HL-60/S4 treated with retinoic acid at 250 ng/mL for 4 days and 3 days (cell line): ENCODE results near the gene CRELD1.
"Not testable (repeated sequence)": the region's sequence is repeated elsewhere in the genome, so short reads cannot be mapped to it uniquely, and the experiment has no call there.

Source experiments
- in situ Hi-C: fragments of 300-500 bp; cut with MboI; formaldehyde crosslinking; loops from 2 replicates; pipeline ENCODE4 v1.7.0; 2022; ENCODE audit warnings: low sequenced_read_pairs

The CRELD1 gene, protein sequence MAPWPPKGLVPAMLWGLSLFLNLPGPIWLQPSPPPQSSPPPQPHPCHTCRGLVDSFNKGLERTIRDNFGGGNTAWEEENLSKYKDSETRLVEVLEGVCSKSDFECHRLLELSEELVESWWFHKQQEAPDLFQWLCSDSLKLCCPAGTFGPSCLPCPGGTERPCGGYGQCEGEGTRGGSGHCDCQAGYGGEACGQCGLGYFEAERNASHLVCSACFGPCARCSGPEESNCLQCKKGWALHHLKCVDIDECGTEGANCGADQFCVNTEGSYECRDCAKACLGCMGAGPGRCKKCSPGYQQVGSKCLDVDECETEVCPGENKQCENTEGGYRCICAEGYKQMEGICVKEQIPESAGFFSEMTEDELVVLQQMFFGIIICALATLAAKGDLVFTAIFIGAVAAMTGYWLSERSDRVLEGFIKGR

DNA sequence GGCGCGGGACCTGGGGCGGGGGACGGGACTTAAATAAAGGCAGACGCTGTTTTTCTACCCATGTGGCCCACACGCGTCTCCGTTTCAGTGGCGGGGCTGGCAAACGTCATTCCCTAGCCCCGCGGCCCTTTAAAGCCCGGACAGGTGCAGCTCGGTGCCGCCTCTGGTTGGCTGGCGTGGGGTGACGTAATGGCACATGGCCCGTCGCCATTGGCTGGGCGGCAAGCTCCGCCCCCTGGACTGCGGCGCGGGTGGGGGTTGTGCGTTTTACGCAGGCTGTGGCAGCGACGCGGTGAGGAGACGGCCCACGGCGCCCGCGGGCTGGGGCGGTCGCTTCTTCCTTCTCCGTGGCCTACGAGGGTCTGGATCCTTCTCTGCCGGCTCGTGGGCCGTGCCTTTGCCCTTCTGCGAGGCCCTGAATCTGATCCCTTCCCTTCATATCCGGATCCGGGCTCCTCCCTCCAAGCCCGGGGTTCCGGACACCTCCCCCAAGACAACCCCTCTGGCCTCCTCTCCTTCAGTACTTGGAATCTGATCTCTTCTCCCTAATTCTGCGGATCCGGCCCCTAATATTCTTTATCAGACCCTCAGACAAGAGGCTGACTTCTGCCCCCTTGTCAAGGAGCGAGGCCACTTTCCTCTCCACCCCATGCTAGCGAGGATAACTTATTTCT, at the start of gene CRELD1:
Gene CRELD1, plus strand, starts transcription at position 274 of the 674 bp plus-strand sequence. CDS start 605 bp downstream, outside the sequence.
- in situ Hi-C loops: no loop called here

DNA sequence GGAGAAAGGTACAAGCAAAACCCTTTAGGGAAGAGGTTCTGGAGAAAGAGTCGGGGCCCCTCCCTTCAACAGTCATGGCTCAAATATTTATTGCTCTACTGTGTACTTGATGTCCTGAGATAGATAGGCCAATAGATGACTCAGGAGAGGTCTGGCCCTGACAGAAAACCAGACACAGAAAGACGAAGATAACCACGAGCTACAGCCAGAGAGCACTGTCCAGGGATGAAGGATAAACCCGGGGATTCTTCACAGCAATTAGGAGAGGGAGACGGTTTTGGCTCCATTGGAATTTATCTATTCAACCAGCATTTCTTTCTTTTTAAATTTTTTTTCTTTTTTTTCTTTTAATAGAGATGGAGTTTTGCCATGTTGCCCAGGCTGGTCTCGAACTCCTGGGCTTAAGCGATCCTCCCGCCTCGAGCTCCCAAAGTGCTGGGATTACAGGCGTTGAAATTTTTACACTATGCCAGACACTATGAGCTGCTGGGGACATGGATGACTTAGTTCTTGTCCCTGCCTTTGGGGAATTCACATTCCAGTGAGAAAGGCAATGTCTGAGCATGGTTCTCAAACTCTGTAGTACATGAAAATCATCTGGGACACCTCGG, 49.0 kb upstream of the CRELD1 start:
- in situ Hi-C loops: no loop called here

DNA sequence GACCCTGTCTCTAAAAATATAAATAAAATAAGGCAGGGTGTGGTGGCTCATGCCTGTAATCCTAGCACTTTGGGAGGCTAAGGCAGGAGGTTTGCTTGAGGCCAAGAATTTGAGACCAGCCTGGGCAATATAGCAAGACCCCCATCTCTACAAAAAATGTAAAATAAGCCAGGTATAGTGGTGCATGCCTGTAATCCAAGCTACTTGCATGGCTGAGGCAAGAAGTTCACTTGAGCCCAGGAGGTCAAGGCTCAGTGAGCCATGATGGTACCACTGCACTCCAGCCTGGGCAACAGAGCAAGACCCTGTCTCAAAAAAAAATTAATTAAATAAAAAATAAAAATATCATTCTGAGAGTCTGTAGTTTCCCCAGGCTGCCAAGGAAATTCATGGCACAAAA, 47.3 kb upstream of the CRELD1 start:
- in situ Hi-C loops: no loop called here

DNA sequence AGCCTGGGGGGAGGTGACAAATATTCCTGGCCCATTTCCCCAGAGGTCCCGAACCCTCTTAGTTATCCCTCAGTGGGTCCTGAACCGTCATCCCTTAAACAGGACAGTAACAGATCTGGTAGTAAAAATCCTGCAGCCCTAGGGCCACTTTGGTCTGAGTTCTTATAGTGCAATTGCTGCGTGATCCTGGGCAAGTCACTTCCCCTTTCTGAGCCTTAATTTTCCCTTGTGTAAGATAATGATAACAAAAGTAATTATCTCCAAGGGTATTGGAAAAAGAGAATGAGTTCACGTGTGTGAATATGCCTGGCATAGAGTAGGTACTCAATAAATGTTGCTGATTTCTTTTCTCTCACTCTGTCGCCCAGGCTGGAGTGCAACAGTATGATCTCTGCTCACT, 46.2 kb upstream of the CRELD1 start:
- in situ Hi-C loops: no loop called here

DNA sequence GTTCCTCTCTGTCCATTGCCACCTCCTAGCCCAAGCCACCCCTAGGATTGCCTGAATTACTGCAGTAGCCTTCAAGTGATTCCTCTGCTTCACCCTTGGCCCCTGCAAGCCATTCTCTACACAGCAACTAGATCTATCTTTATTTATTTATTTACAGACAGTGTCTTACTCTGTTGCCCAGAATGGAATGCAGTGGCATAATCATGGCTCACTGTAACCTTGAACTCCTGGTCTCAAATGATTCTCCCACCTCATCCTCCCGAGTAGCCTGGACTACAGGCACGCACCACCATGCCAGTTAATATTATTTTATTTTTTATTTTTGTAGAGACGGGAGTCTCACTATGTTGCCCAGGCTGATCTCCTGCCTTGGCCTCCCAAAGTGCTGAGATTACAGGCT, 45.1 kb upstream of the CRELD1 start:
- in situ Hi-C loops: no loop called here

DNA sequence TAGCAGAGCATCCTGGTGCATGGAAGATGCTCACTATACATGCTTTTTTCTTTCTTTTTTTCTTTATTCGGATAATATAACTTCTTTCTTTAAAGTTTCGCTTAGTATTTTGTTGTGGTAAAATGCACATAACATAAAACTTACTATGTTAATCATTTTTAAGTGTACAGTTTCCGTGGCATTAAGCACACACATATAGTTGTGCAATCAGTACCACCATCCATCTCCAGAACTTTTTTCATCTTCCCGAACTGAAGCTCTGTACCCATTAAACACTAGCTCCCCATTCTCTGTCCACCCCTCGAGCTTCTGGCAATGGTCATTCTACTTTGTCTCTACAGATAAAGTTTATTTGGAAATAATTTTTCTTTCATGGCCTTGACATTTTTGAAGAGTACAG, 44.2 kb upstream of the CRELD1 start:
- in situ Hi-C loops: no loop called here

DNA sequence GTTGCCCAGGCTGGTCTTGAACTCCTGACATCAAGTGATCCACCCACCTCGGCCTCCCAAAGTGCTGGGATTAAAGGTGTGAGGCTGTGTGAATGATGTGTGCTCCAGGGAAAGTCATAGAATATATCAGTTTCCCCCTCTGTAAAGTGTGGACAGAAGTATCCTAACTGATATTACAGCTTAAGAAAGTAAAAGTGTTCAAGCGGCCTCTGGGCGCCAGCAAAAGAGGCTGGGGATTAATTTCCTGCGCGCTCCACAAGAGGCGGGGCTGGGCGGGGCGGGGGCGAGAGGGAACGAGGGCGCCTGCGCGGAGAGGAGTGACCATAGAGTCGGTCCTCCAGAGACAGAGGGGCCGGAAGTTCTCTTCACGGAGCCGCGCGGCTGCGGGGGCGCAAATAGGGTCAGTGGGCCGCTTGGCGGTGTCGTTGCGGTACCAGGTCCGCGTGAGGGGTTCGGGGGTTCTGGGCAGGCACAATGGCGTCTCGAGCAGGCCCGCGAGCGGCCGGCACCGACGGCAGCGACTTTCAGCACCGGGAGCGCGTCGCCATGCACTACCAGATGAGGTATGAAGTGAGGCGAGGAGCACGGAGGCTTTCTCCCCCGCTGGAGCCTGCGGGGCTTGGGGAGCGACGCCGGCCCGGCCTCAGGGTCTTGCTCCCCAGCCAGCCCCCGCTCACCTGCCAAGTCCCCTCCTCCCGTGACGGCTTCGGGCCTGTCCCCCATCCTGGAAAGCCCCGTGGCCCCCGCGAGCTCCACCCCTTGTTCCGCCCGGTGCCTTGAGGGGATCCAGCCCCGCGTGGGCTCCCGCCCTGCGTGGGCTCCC, 43.2 kb upstream of the CRELD1 start, which contains the start of gene JAGN1:
Gene JAGN1, plus strand, starts transcription at position 362 of the 823 bp plus-strand sequence. Its CDS starts 113 bp downstream, at position 475.
- in situ Hi-C loops: no loop called here

DNA sequence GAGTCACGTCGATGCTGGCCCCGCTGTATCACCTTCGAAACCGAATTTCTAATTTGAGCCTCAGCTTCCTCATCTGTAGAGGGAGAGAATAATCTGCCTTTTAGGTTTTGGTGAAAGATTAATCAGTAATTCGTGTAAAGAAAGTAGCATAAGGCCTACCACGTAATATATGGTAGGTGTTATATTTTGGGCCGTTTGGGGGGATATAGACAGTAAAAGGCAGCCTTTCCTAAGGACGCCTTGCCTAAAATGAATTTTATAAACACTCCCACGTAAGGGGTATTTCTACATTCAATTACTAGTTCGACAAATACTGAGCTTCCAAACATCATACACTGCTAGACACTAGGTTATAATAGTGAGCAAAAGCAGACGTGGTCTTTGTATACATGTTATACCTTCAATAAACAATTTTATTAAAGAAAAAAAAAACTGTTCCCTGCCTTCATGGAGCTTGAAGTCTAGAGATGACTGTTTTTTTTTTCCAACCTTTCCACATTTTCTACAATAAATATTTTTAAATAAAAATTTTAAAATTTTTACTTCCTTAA, 42.5 kb upstream of the CRELD1 start:
- in situ Hi-C loops: no loop called here

DNA sequence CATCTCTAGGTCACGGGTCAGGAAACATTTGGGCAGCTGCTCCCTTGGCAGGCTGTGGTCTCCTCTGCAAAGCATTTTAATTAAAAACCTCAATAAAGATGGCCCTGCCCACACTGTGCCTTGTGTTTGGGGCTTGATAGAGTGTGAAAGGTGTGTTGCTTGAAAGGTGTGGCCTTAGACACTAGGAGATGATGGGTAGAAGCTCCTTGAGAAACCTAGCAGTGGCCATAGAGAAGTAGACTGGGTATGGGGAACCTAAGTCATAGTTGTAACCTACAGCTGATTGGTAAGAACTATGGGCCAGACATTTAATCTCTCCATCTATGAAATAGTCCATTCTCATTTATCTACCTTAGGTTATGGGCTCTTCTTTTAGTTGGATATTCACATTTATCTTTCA, 39.9 kb upstream of the CRELD1 start:
- in situ Hi-C loops: no loop called here

DNA sequence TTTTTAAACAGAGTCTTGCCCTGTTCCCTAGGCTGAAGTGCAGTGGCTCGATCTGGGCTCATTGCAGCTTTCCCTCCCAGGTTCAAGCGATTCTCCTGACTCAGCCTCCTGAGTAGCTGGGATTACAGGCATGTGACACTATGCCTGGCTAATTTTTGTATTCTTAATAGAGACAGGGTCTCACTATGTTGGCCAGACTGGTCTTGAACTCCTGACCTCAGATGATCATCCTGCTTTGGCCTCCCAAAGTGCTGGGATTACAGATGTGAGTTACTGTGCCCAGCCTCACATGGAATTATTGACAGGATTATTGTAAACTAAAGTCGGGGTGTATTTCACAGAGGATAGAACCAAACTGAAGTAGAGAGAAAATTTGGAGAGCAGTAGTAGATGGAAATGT, 37.9 kb upstream of the CRELD1 start:
- in situ Hi-C loops: not testable (repeated sequence)

DNA sequence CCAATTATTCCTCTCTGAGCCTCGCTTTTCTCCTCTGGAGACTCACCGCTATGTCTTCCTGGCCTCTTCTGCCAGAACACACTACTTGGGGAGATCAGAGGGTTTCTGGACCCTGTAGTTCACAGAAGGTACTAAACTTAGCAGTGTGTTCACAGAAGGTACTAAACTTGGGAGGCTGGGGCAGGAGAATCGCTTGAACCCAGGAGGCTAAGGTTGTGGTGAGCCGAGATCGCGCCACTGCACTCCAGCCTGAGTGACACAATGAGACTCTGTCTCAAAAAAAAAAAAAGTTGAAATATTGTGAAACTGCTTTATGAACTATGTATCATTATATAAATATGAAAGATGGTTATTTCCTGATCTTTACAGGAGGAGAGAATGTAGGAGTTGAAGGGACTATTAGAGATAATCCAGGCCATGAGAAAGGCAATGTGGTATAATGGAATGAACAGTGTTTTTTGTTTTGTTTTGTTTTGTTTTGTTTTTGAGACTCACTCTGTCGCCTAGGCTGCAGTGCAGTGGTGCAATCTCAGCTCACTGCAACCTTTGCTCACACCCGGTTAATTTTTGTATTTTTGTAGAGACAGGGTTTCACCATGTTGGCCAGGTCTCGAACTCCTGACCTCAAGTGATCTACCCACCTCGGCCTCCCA, 36.8 kb upstream of the CRELD1 start:
- in situ Hi-C loops: not testable (repeated sequence)

DNA sequence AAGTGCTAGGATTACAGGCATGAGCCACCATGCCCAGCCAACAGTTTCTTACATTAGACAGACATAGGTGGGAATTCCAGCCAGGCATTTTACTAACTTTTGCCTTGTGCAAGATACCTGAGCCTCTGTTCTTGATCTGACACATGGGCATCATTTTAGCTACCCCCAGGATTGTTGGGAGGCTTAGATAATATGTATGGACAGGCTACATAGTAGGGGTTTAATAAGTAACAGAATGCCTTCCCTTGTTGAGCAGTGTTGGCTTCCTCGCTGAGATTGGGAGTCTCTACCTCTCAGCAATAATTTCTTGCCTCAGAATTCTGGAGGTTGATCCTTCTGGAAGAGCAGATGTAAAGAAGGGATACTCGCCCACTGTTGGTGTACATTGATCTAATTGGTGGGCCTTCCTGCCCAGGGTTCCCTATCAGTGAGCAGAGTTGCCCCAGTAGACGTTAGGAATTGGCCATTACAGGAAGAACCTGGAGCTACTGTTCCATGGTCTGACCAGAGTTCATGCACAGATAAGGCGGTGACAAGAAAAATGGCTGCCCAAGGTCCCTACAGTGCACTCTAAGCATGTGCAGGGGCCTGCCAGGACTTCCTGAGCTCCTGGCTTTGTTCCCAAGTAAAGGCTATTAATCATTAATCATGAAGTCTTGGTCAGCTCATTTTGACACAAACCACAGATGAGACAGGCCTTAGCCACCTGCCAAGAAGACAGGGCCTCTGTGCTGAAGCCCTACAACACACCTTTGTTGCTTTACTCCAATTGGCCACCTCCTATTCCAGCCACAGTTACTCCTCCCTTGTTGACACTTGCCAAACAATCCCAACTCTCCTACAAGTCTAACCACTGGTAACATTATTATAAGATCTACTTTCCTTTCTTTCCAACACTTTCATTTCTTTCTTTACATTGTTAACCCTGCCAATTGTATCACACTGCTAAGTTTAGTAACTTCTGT, 35.9 kb upstream of the CRELD1 start:
- in situ Hi-C loops: no loop called here

DNA sequence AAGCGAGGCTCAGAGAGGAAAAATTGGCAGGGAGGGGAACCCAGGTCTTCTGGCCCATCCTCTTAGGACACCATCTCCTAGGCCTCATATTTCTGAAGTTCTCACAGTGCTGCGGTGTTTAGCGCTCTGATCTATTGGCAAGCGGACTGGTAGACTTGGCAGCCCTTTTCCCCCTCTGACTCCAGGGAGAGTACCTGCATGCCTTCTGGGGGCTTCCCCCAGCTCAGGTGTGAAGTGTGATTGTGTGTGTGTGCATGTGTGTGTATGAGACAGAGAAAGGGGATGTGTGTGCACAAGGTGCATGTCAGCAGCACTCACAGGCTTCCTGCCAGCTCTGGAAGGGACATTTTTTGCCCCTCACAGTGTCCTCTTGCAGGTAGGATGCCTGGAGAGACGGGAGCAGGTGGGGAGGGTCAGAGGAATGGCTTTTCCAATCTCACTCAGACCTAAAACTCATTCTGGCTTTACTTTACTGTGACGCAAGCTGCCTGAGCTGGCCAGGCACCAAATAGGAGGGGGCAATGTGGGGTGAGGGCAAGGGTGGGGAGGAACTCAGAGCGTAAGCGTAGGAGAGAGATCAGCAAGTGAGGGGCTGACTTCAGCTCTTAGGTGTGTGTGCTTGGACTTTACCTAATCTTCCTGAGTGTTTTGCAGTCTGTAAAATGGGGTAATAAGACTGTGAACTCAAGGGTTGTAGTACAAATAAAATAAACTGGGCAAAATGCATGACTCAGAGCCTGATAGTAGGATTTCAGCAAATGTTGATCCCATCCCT, 35.0 kb upstream of the CRELD1 start:
- in situ Hi-C loops: no loop called here

DNA sequence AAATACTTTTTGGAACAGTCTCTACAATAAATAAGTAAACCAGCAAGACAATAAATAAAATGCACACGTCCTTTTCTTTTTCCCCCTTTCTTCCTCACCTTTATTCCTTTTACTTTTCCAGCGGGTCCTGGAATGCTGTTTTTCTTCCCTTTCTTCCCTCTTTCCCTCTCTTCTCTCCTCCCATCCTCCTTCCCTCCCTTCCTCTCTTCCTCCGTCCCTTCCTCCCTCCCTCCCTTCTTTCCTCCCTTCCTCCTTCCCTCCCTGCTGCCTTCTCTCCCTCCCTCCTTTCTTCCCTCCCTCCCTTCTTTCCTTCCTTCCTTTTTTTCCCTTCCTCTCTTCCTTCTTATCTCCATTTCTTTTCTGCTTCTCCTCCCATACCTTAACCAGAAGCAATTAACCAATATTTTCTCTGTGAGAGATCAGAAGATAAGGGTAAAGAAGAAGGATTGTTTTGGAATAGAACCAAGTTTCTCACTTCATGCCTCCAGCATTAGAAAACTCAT, 34.3 kb upstream of the CRELD1 start:
- in situ Hi-C loops: no loop called here

DNA sequence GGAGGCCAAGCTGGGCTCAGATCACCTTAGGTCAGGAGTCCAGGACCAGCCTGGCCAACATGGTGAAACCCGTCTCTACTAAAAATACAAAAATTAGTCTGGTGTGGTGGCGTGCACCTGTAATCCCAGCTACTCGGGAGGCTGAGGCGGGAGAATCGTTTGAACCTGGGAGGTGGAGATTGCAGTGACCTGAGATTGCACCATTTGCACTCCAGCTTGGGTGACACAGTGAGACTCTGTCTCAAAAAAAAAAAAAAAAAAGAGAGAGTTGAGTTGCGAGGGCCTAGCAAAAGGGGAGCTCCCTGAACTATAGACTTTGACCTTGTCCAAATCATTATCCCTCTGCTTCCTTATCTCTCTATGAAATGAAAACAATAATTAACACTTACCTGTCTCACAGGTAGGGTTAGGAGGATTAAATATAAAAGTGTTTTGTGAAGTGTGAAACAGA, 32.6 kb upstream of the CRELD1 start:
- in situ Hi-C loops: not testable (repeated sequence)

DNA sequence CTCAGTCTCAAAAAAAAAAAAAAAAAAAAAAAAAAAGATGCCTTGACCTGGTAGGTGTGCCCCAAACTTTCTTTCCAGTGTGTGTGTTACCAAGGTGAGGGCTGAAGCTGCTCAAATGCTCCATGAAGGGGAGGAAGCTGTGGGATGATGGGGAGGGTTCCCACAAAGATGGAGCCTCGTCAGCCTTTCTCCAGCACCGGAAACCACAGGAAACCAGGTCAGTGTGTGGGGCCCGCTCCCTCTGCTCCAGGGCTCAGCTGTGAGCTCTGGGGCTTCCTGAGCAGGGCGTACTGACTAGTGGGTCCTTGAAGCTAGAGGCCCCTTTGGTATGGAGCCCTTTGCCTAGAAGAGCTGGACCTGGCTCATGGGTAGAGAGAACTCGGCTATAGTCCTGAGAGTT, 31.7 kb upstream of the CRELD1 start:
- in situ Hi-C loops: no loop called here

DNA sequence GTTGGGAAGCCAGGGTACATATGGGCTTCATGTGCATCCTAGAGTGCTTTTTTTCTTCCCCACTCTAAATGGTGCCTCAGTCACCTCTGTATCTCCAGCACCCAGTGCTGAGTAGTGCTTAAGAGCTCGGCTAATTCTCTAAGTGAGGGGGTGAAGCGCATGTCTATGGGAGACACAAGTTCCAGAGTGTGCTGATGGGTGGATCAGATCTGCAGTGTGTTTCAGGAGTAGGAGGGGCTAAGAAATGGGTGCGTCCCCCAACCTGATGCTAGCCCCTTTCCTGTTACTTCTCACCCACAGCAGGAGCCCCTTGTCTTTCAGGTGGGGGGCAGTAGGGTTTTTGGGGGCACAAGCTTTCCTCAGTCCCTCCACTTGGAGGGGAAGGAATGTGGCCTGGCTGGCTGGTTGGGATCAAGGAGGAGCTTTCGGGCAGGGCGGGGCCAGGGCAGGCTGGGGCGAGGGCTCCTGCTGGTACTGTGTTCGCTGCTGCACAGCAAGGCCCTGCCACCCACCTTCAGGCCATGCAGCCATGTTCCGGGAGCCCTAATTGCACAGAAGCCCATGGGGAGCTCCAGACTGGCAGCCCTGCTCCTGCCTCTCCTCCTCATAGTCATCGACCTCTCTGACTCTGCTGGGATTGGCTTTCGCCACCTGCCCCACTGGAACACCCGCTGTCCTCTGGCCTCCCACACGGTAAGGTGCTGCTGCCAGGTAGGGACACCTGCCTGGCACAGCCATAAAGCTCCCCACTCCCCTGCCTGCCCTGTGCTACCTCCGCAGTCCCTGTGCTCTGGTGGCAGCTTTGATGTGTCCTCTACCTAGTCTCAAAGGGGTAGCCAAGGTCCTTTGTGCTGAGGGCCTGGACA, 31.0 kb upstream of the CRELD1 start, which contains the start of gene IL17RE:
Gene IL17RE, plus strand, starts transcription at position 477 of the 866 bp plus-strand sequence. Its CDS starts 85 bp downstream, at position 562.
- in situ Hi-C loops: no loop called here
